MM.1S (cell line): ENCODE results near the gene MAPK7.

ENCODE experiments used
- CTCF ChIP-seq: fragments of 300-600 bp; sonication (generic); IDR thresholded peaks from 2 replicates; pipeline ENCODE4 v1.5.1; 2016; ENCODE audit warnings: antibody characterized with exemption, low read length, mixed read lengths
- EZH2 ChIP-seq: fragments of 300-600 bp; sonication (generic); optimal IDR thresholded peaks from 2 replicates; pipeline ENCODE3; 2017; ENCODE audit warnings: low read depth, mild to moderate bottlenecking, antibody characterized with exemption, low read length, mixed read lengths

- no peak for TF ChIP-seq CTCF
- TF ChIP-seq EZH2, result no peak
Measured at GRCh38 chr17:19413761-19414160, 35.5 kb downstream of the MAPK7 start.
